Measurements from ENCODE around the gene GZMM. TPM values are rescaled to one million over a fixed set of nuclear protein-coding genes. Genes with fewer than 3 reads are reported as not detected.

The GZMM gene
- total and polyA plus RNA-seq, 8 donors, result 0.45 to 1.4 (median 0.70) TPM; not detected in 1

DNA sequence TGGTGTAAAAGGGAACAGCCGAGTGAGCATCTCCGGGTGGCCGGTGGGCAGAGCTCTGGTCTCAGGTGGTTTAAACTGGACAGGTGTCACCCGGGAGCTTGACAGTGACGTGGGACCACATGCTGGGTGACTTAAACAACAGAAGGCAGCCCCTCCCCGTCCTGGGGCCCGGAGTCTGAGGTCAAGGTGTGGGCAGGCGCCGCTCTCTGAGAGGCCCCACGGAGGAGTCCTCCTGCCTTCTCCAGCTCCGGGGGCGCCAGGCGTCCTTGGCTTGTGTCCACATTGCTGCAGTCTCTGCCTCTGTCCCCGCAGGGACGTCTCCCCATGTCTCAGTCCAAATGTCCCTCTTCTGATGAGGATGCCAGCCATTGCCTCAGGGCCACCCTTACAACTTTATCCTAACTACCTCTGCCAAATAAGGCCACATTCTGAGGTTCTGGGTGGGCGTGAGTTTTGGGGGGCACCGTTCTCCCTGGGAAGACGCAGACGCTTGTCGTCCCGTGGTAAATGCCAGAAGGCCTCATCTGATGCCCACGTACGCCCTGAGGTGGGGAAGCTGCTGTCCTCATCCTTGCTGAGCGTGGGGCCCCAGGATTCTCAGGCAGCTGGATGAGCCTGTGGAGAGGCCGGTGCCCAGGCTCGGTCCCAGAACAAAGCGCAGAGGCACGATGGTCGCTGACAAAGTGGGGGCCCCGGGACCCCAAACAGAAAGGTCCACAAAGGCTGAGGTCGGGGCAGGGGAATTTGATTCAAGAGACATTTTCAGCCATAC lies 12.9 kb downstream of the GZMM start:
- H3K27ac ChIP-seq, result peak overlapping the region in 1 of 2 donors; percentile 15
- intact Hi-C loops (cut with DNase I), result no loop called here

DNA sequence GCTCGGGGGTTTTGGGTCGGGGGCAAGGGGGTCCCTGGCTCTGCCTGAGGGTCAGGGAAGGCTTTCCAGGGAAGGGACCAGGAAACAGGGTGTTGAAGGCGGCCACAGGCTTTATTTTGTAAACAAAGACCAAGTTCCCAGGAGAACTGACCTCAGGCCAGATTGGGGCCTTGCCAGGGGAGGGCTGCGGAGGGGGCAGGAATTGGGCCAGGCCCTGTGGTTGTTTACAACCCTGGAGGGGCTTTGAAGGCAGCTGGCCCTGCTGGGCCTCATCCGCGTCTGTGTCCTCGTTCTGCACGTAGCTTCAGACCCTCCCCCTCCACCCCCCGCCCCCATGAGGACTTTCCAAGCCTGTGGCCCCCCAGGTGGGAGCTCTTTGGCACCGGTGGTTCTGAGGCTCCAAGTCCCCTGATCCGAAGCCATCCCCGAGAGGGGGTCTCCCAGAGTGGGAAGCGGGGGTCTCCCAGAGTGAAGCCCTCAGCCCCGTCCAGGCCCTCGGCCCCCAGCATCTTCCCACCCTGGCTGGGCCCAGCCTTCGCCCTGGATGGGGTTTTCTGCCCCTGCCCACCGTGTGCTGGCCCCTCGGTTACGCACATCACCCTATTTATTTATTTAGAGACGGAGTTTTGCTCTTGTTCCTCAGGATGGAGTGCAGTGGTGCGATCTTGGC lies 15.1 kb downstream of the GZMM start:
- H3K27me3 ChIP-seq, result no peaks in the 10 kb centered on the region
- no peaks in the 10 kb centered on the region for H3K36me3 ChIP-seq
- no peak overlapping the region for H3K4me3 ChIP-seq
- ATAC-seq, result no peak
- H3K9me3 ChIP-seq, result no peaks in the 10 kb centered on the region
- peaks cover 8 to 13% of the 10 kb centered on the region in 2 donors for H3K4me1 ChIP-seq
- peak in 3 of 4 donors; percentile 59 to 90 (median 70) for DNase-seq
- H3K27ac ChIP-seq, result peak overlapping the region in 1 of 2 donors; percentile 15
- intact Hi-C loops (cut with DNase I), result no loop called here
- TF ChIP-seq, protein P1, sequence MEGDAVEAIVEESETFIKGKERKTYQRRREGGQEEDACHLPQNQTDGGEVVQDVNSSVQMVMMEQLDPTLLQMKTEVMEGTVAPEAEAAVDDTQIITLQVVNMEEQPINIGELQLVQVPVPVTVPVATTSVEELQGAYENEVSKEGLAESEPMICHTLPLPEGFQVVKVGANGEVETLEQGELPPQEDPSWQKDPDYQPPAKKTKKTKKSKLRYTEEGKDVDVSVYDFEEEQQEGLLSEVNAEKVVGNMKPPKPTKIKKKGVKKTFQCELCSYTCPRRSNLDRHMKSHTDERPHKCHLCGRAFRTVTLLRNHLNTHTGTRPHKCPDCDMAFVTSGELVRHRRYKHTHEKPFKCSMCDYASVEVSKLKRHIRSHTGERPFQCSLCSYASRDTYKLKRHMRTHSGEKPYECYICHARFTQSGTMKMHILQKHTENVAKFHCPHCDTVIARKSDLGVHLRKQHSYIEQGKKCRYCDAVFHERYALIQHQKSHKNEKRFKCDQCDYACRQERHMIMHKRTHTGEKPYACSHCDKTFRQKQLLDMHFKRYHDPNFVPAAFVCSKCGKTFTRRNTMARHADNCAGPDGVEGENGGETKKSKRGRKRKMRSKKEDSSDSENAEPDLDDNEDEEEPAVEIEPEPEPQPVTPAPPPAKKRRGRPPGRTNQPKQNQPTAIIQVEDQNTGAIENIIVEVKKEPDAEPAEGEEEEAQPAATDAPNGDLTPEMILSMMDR (IDR thresholded peaks at IDR 0.05), result no peak

More for the DNA sequence above, 12.9 kb downstream of the GZMM start:
- H3K36me3 ChIP-seq, result no peaks in the 10 kb centered on the region
- peaks cover 0 to 10% of the 10 kb centered on the region in 2 donors for H3K27me3 ChIP-seq
- TF ChIP-seq, protein P1 (IDR thresholded peaks at IDR 0.05), result no peak
- H3K9me3 ChIP-seq, result no peaks in the 10 kb centered on the region
- no peak overlapping the region for H3K4me3 ChIP-seq
- DNase-seq (peak in 1 of 4 donors; percentile 70), ATAC-seq (no peak)
- peaks cover 8 to 13% of the 10 kb centered on the region in 2 donors for H3K4me1 ChIP-seq

- Histone ChIP-seq H3K36me3 (no peaks in the 10 kb centered on the region), H3K27ac (no peak overlapping the region), H3K4me1 (peaks cover 8 to 13% of the 10 kb centered on the region in 2 donors), H3K27me3 (no peaks in the 10 kb centered on the region), H3K4me3 (no peak overlapping the region), H3K9me3 (no peaks in the 10 kb centered on the region)
- DNase-seq (peak in 1 of 4 donors; percentile 15), ATAC-seq (no peak)
- TF ChIP-seq, protein P1 (IDR thresholded peaks at IDR 0.05), result no peak
- intact Hi-C loops (cut with DNase I), result no loop called here
Observed at GRCh38 chr19:560121-560520, 16.3 kb downstream of the GZMM start.

GRCh38 chr19:566403-566802 lies 22.6 kb downstream of the GZMM start:
- intact Hi-C loops (cut with DNase I), result no loop called here
- H3K36me3 ChIP-seq, result no peaks in the 10 kb centered on the region
- ATAC-seq, result peak; percentile 59
- TF ChIP-seq, protein P1 (IDR thresholded peaks at IDR 0.05), result no peak
- no peaks in the 10 kb centered on the region for H3K9me3 ChIP-seq
- DNase-seq, result peak in 3 of 4 donors; percentile 53 to 83 (median 73)
- H3K4me1 ChIP-seq, result peaks cover 4 to 7% of the 10 kb centered on the region in 2 donors
- H3K4me3 ChIP-seq, result no peak overlapping the region
- H3K27me3 ChIP-seq, result no peaks in the 10 kb centered on the region
- H3K27ac ChIP-seq, result peak overlapping the region in 1 of 2 donors; percentile 51

GRCh38 chr19:566844-567243 lies 23.0 kb downstream of the GZMM start:
- ATAC-seq (no peak), DNase-seq (no peak)
- Histone ChIP-seq H3K27ac (peak overlapping the region in 1 of 2 donors; percentile 51), H3K36me3 (no peaks in the 10 kb centered on the region), H3K9me3 (no peaks in the 10 kb centered on the region), H3K4me1 (peaks cover 4 to 10% of the 10 kb centered on the region in 2 donors), H3K4me3 (no peak overlapping the region), H3K27me3 (no peaks in the 10 kb centered on the region)
- TF ChIP-seq, protein P1 (IDR thresholded peaks at IDR 0.05), result no peak
- intact Hi-C loops (cut with DNase I), result no loop called here

Data from left lung (tissue), 10 donors.